SH-SY5Y (cell line): ENCODE data around the gene SAP130.

Experiments used
- GATA2 ChIP-seq: IDR thresholded peaks from 2 replicates; pipeline ENCODE4 v1.6.1; 2011; ENCODE audit warnings: mild to moderate bottlenecking, low read depth, low read length
- GATA3 ChIP-seq: IDR thresholded peaks from 2 replicates; pipeline ENCODE4 v1.6.1; 2011; ENCODE audit warnings: low read depth, mild to moderate bottlenecking, low read length, moderate library complexity

GRCh38 chr2:128028668-128029054 lies 802 bp upstream of the SAP130 start:
- no peak for TF ChIP-seq GATA2
- no peak for TF ChIP-seq GATA3
